T1000 (cell line): ENCODE data around the gene FYB1.
"Not testable (repeated sequence)": the region's sequence is repeated elsewhere in the genome, so short reads cannot be mapped to it uniquely, and the experiment has no call there.

Experiments
- DNase-seq: peaks from one replicate; lab custom pipeline; 2025; ENCODE audit warnings: mixed read lengths; lab: John Stamatoyannopoulos, UW

Gene FYB1

GRCh38 chr5:39219437-39219836, at the start of gene FYB1:
TSS of gene FYB1 (minus strand) at chr5:39219563. CDS start at chr5:39202960, 16,603 bp downstream.
- peak; percentile 28 for DNase-seq

GRCh38 chr5:39267186-39267585, 47.8 kb upstream of the FYB1 start:
- no peak for DNase-seq

- DNase-seq = no peak
Measured at GRCh38 chr5:39266442-39266841, 47.1 kb upstream of the FYB1 start.

GRCh38 chr5:39264528-39264927, 45.2 kb upstream of the FYB1 start:
- no peak for DNase-seq

- DNase-seq = no peak
Measured at GRCh38 chr5:39262981-39263380, 43.6 kb upstream of the FYB1 start.

GRCh38 chr5:39260095-39260494, 40.7 kb upstream of the FYB1 start:
- DNase-seq = no peak

- no peak for DNase-seq
Measured at GRCh38 chr5:39257554-39257953, 38.2 kb upstream of the FYB1 start.

GRCh38 chr5:39256477-39257235, 37.3 kb upstream of the FYB1 start:
- DNase-seq = peak; percentile 27

GRCh38 chr5:39255406-39255805, 36.0 kb upstream of the FYB1 start:
- DNase-seq = no peak

- DNase-seq = no peak
Measured at GRCh38 chr5:39254671-39255070, 35.3 kb upstream of the FYB1 start.

GRCh38 chr5:39253196-39253595, 33.8 kb upstream of the FYB1 start:
- DNase-seq = no peak

- DNase-seq = no peak
Measured at GRCh38 chr5:39249564-39250274, 30.4 kb upstream of the FYB1 start.

GRCh38 chr5:39249069-39249468, 29.7 kb upstream of the FYB1 start:
- no peak for DNase-seq

GRCh38 chr5:39240750-39241149, 21.4 kb upstream of the FYB1 start:
- DNase-seq = no peak

GRCh38 chr5:39238366-39239105, 19.2 kb upstream of the FYB1 start:
- DNase-seq = no peak

GRCh38 chr5:39236718-39237117, 17.4 kb upstream of the FYB1 start:
- no peak for DNase-seq

- DNase-seq = no peak
Measured at GRCh38 chr5:39235648-39236047, 16.3 kb upstream of the FYB1 start.

- not testable (repeated sequence) for DNase-seq
Measured at GRCh38 chr5:39234494-39234893, 15.1 kb upstream of the FYB1 start.

GRCh38 chr5:39233783-39234182, 14.4 kb upstream of the FYB1 start:
- DNase-seq = no peak

- DNase-seq = no peak
Measured at GRCh38 chr5:39231705-39232525, 12.6 kb upstream of the FYB1 start.

- DNase-seq = no peak
Measured at GRCh38 chr5:39228596-39228995, 9.2 kb upstream of the FYB1 start.

GRCh38 chr5:39226558-39226957, 7.2 kb upstream of the FYB1 start:
- DNase-seq = no peak
